CD14-positive monocyte (primary cell): ENCODE results near the gene DDC. TPM values are rescaled to one million over a fixed set of nuclear protein-coding genes. Genes with fewer than 3 reads are reported as not detected.

ENCODE experiments used
- DNase-seq, 3 donors: peaks; one replicate each; pipeline ENCODE4 v3.0.0-alpha.2; 2011 to 2022
- H2AFZ ChIP-seq: 2 replicates; pipeline ENCODE4 v1.6.0; 2012; ENCODE audit warnings: mild to moderate bottlenecking, low read depth, low read length, inconsistent platforms; ENCODE audit not compliant: insufficient read depth, poor library complexity, severe bottlenecking
- H3K27ac ChIP-seq, 2 donors: 1 replicate in 1 of 2; 2 replicates in 1 of 2; pipeline ENCODE4 v1.5.1; 2012 to 2013; ENCODE audit warnings: low read length in 2 of 2, control low read depth in 1 of 2, inconsistent platforms in 1 of 2, low read depth in 1 of 2, mild to moderate bottlenecking in 1 of 2
- H3K27me3 ChIP-seq, 2 donors: one replicate each; pipeline versions ENCODE4 v1.6.0 to v1.6.1; 2011 to 2013; ENCODE audit warnings: low read length in 2 of 2; ENCODE audit not compliant: control insufficient read depth in 2 of 2, insufficient read depth in 2 of 2
- H3K36me3 ChIP-seq, 2 donors: replicated peaks in 1 of 2; 1 replicate in 1 of 2; 2 replicates in 1 of 2; pipeline versions ENCODE4 v1.5.1 to v1.6.1; 2012 to 2013; ENCODE audit warnings: low read length in 2 of 2, control low read depth in 1 of 2, inconsistent platforms in 1 of 2, mild to moderate bottlenecking in 1 of 2; ENCODE audit not compliant: insufficient read depth in 2 of 2, control insufficient read depth in 1 of 2
- H3K4me1 ChIP-seq, 2 donors: 1 replicate in 1 of 2; 2 replicates in 1 of 2; pipeline versions ENCODE4 v1.5.1 to v1.6.1; 2012 to 2013; ENCODE audit warnings: low read length in 2 of 2, control low read depth in 1 of 2, inconsistent platforms in 1 of 2, mild to moderate bottlenecking in 1 of 2, moderate library complexity in 1 of 2; ENCODE audit not compliant: insufficient read depth in 2 of 2, control insufficient read depth in 1 of 2
- H3K4me2 ChIP-seq: replicated peaks from 2 replicates; pipeline ENCODE3; 2012; ENCODE audit warnings: low read length, moderate library complexity, mild to moderate bottlenecking; ENCODE audit not compliant: poor library complexity, severe bottlenecking; ENCODE audit errors: extremely low read depth
- H3K4me3 ChIP-seq, 3 experiments: fragments of 200-600 bp in 1 of 3; sonication (generic) in 1 of 3; replicated peaks in 1 of 3; 1 replicate in 2 of 3; 2 replicates in 1 of 3; pipeline ENCODE4 v1.5.1; 2011 to 2013; ENCODE audit warnings: low read length in 3 of 3, mild to moderate bottlenecking in 3 of 3, control low read depth in 2 of 3, low read depth in 2 of 3, inconsistent platforms in 1 of 3, moderate library complexity in 1 of 3
- H3K79me2 ChIP-seq: 2 replicates; pipeline ENCODE4 v1.6.0; 2012; ENCODE audit warnings: mild to moderate bottlenecking, control low read depth, inconsistent platforms, low read length, moderate library complexity; ENCODE audit not compliant: insufficient read depth
- H3K9ac ChIP-seq: 2 replicates; pipeline ENCODE4 v1.6.0; 2017; ENCODE audit warnings: low read length, mild to moderate bottlenecking; ENCODE audit not compliant: insufficient read depth, poor library complexity, severe bottlenecking
- H3K9me3 ChIP-seq, 2 donors: replicated peaks in 1 of 2; 1 replicate in 1 of 2; 2 replicates in 1 of 2; pipeline versions ENCODE4 v1.5.1 to v1.6.1; 2012 to 2013; ENCODE audit warnings: low read length in 2 of 2, control low read depth in 1 of 2; ENCODE audit not compliant: control insufficient read depth in 1 of 2, insufficient read depth in 1 of 2
- H4K20me1 ChIP-seq: 2 replicates; pipeline ENCODE4 v1.6.0; 2012; ENCODE audit warnings: mild to moderate bottlenecking, low read length, control low read depth, moderate library complexity; ENCODE audit not compliant: insufficient read depth
- H3K27ac Mint-ChIP-seq, 7 donors: one replicate each; pipeline ENCODE4 v1.8.0; 2020; ENCODE audit warnings: mild to moderate bottlenecking in 7 of 7, mixed read lengths in 7 of 7, moderate library complexity in 6 of 7, inconsistent platforms in 2 of 7
- H3K27me3 Mint-ChIP-seq, 3 donors: one replicate each; pipeline ENCODE4 v1.8.0; 2021 to 2022; ENCODE audit warnings: low read depth in 3 of 3, mild to moderate bottlenecking in 3 of 3, mixed read lengths in 3 of 3, moderate library complexity in 3 of 3, inconsistent platforms in 1 of 3
- H3K36me3 Mint-ChIP-seq, 2 donors: one replicate each; pipeline ENCODE4 v1.8.0; 2020; ENCODE audit warnings: mixed read lengths in 2 of 2, inconsistent platforms in 1 of 2, mild to moderate bottlenecking in 1 of 2
- H3K4me1 Mint-ChIP-seq: one replicate; pipeline ENCODE4 v1.8.0; 2020; ENCODE audit warnings: mild to moderate bottlenecking, mixed read lengths
- H3K4me3 Mint-ChIP-seq, 2 donors: one replicate each; pipeline ENCODE4 v1.8.0; 2020; ENCODE audit warnings: mild to moderate bottlenecking in 2 of 2, mixed read lengths in 2 of 2, moderate library complexity in 1 of 2
- H3K9me3 Mint-ChIP-seq, 7 donors: one replicate each; pipeline ENCODE4 v1.8.0; 2020 to 2022; ENCODE audit warnings: mixed read lengths in 7 of 7, mild to moderate bottlenecking in 6 of 7, moderate library complexity in 6 of 7, inconsistent platforms in 2 of 7
- WGBS: methylation state at CpG from one replicate; pipeline ENCODE4 v1.1.5; 2013; ENCODE audit warnings: missing lambda C conversion rate; ENCODE audit not compliant: insufficient coverage; 5-methylcytosine and 5-hydroxymethylcytosine counted together
- intact Hi-C, 2 donors: fragments of 100-400 bp; cut with micrococcal nuclease; formaldehyde crosslinking; loops; one replicate each; pipeline versions ENCODE4 v1.15.0 to v1.15.1; 2023
- polyA plus RNA-seq, 3 donors: library from polyadenylated mRNA; depleted of rRNA in 1 of 3; unstranded in 2 of 3; stranded (reverse) in 1 of 3; fragments of 300-500 nt in 2 of 3; fragments of >200 nt in 1 of 3; fragmentation: Illumina TruSeq in 2 of 3; gene quantifications; 1 replicate in 2 of 3; 2 replicates in 1 of 3; pipeline ENCODE4 v1.2.3, GENCODE V29; 2012 to 2021
- TF ChIP-seq, protein P1 (sequence below): fragments of 200-600 bp; IDR thresholded peaks from one replicate; pipeline ENCODE4 v1.8.0; 2022; ENCODE audit warnings: antibody characterized with exemption, mild to moderate bottlenecking

DDC gene
- polyA plus RNA-seq, 3 donors, result not detected

- Histone ChIP-seq H3K4me2 (no peak overlapping the region), H3K9ac (no peak overlapping the region), H3K4me3 (no peak overlapping the region), H3K79me2 (no peaks in the 10 kb centered on the region), H3K27me3 (peaks cover 0 to 3% of the 10 kb centered on the region in 2 donors), H2AFZ (no peak overlapping the region), H3K9me3 (no peaks in the 10 kb centered on the region), H4K20me1 (no peaks in the 10 kb centered on the region), H3K36me3 (no peaks in the 10 kb centered on the region), H3K27ac (no peak overlapping the region), H3K4me1 (peaks cover 7% of the 10 kb centered on the region in 2 donors)
- DNase-seq, result no peak
- H3K4me3 Mint-ChIP-seq, result no peak overlapping the region
- intact Hi-C loops, result loop anchor here in 1 of 2 donors (2.0 to 5.0 kb wide), 3 partner anchors 163 to 693 kb away; no protein-coding TSS in a partner anchor
- no CpG with 5 or more reads among the region's 4 CpGs for WGBS
- TF ChIP-seq, protein P1, sequence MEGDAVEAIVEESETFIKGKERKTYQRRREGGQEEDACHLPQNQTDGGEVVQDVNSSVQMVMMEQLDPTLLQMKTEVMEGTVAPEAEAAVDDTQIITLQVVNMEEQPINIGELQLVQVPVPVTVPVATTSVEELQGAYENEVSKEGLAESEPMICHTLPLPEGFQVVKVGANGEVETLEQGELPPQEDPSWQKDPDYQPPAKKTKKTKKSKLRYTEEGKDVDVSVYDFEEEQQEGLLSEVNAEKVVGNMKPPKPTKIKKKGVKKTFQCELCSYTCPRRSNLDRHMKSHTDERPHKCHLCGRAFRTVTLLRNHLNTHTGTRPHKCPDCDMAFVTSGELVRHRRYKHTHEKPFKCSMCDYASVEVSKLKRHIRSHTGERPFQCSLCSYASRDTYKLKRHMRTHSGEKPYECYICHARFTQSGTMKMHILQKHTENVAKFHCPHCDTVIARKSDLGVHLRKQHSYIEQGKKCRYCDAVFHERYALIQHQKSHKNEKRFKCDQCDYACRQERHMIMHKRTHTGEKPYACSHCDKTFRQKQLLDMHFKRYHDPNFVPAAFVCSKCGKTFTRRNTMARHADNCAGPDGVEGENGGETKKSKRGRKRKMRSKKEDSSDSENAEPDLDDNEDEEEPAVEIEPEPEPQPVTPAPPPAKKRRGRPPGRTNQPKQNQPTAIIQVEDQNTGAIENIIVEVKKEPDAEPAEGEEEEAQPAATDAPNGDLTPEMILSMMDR, result no peak
- H3K27me3 Mint-ChIP-seq, result peaks cover 3 to 9% (median 6%) of the 10 kb centered on the region in 3 donors
- H3K36me3 Mint-ChIP-seq, result no peaks in the 10 kb centered on the region
- peaks cover 8% of the 10 kb centered on the region for H3K4me1 Mint-ChIP-seq
- H3K27ac Mint-ChIP-seq, result no peak overlapping the region
- H3K9me3 Mint-ChIP-seq, result no peaks in the 10 kb centered on the region
These were observed 96.0 kb downstream of the DDC start for GRCh38 chr7:50469181-50469580.

GRCh38 chr7:50467817-50468610 is 97.2 kb downstream of the DDC start:
- Mint-ChIP-seq H3K27me3 (peaks cover 3 to 9% (median 5%) of the 10 kb centered on the region in 3 donors), H3K9me3 (no peaks in the 10 kb centered on the region), H3K27ac (no peak overlapping the region), H3K4me1 (peaks cover 8% of the 10 kb centered on the region), H3K4me3 (peak overlapping the region; percentile 40 to 57), H3K36me3 (no peaks in the 10 kb centered on the region)
- TF ChIP-seq, protein P1, result peak; percentile 85
- no peak overlapping the region for H3K4me3 ChIP-seq
- H3K4me2 ChIP-seq, result peak overlapping the region; percentile 50
- DNase-seq, result peak; percentile 46 to 64 (median 58)
- H4K20me1 ChIP-seq, result no peaks in the 10 kb centered on the region
- H3K27ac ChIP-seq, result no peak overlapping the region
- H3K4me1 ChIP-seq, result peaks cover 7% of the 10 kb centered on the region in 2 donors
- H3K79me2 ChIP-seq, result no peaks in the 10 kb centered on the region
- H3K9me3 ChIP-seq, result no peaks in the 10 kb centered on the region
- H2AFZ ChIP-seq, result peak overlapping the region; percentile 63
- intact Hi-C loops, result loop anchor here in 1 of 2 donors (2.0 to 5.0 kb wide), 3 partner anchors 164 to 694 kb away; no protein-coding TSS in a partner anchor
- H3K9ac ChIP-seq, result no peak overlapping the region
- 8% methylated on average over 27 of the region's 30 CpGs for WGBS
- no peaks in the 10 kb centered on the region for H3K36me3 ChIP-seq
- H3K27me3 ChIP-seq, result peaks cover 0 to 3% of the 10 kb centered on the region in 2 donors
